ENCODE measurements around the gene ATXN1. TPM values are rescaled to one million over a fixed set of nuclear protein-coding genes. Genes with fewer than 3 reads are reported as not detected.
"Not testable (repeated sequence)": the region's sequence is repeated elsewhere in the genome, so short reads cannot be mapped to it uniquely, and the experiment has no call there.

Gene ATXN1
- total RNA-seq, 1 experiment from 2014 or later = 7.6 TPM

DNA sequence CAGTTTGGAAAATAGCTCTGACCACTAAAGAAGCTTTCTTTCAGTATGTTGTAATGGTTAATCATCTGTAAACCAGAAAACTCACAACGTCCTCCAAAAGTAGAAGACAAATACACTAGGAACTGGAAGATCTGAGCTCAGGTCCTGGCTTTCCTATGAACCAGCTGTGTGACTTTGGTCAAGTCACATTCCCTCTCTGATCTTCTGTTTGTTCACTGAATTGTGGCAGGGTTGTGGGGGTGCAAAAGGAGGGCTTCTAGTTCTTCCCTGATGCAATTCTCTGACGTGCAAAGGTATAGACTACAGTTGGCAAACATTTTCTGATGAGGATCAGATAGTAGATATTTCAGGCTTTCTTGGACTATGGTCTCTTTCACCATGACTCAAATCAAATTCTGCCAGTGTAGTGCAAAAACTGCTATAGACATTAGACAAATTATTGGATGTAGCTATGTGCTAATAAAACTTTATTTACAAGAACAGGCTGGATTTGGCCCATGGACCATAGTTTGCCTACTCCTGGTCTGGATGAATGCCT, 44.9 kb downstream of the ATXN1 start:
- no peak for DNase-seq
- H3K27me3 ChIP-seq (ENCODE audit: control insufficient read depth, insufficient read depth, low read length) = no peaks in the 10 kb centered on the region
- no peak overlapping the region for H3K4me3 ChIP-seq (ENCODE audit: insufficient read depth, low read depth, low read length)
- no peaks in the 10 kb centered on the region for H3K36me3 ChIP-seq (replicated peaks; ENCODE audit: control insufficient read depth, insufficient read depth, low read length)

DNA sequence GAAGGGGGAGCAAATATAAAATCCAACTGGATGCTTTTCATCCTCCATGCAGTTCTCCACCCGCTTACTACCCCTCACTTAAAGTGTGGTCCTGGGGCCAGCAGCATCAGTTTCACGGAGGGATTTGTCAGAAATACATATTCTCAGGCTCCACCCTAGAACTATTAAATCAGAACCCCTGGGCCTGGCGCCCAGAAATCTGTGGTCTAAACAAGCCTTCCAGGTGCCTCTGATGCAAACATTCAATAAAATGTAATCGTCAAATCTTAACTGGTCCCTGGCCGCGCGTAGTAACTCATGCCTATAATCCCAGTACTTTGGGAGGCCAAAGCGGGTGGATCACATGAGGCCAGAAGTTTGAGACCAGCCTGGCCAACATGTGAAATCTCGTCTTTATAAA, 47.7 kb downstream of the ATXN1 start:
- no peak overlapping the region for H3K4me3 ChIP-seq (ENCODE audit: insufficient read depth, low read depth, low read length)
- no peaks in the 10 kb centered on the region for H3K36me3 ChIP-seq (replicated peaks; ENCODE audit: control insufficient read depth, insufficient read depth, low read length)
- no peaks in the 10 kb centered on the region for H3K27me3 ChIP-seq (ENCODE audit: control insufficient read depth, insufficient read depth, low read length)
- DNase-seq = no peak

DNA sequence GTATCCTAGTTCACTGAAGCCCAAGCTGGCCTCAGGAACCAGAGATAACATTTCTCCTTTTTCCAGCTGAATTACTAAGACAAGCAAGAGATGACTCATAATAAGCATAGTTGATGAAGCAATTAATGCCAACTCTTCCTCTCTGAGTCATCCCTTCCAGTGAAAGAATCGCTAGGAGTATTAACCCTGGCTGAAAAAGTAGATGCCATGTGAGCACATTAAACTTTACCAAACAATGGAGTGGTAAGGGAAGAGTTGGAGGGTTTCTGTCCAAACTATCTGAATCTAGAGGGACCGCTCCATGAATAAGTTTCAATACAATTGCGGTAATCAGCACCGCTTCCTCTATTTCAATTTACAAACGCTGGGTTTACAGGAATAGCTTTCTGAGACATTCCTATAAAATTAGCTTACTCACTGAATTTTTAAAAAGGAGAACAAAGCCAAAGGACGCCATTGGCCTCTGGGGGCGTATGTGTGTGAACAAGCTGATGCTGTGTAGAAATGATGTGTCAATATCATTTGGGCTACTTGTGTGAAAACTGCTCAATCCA, 48.3 kb downstream of the ATXN1 start:
- Histone ChIP-seq H3K36me3 (replicated peaks; ENCODE audit: control insufficient read depth, insufficient read depth, low read length) (no peaks in the 10 kb centered on the region), H3K4me3 (ENCODE audit: insufficient read depth, low read depth, low read length) (no peak overlapping the region), H3K27me3 (ENCODE audit: control insufficient read depth, insufficient read depth, low read length) (no peaks in the 10 kb centered on the region)
- DNase-seq = no peak

DNA sequence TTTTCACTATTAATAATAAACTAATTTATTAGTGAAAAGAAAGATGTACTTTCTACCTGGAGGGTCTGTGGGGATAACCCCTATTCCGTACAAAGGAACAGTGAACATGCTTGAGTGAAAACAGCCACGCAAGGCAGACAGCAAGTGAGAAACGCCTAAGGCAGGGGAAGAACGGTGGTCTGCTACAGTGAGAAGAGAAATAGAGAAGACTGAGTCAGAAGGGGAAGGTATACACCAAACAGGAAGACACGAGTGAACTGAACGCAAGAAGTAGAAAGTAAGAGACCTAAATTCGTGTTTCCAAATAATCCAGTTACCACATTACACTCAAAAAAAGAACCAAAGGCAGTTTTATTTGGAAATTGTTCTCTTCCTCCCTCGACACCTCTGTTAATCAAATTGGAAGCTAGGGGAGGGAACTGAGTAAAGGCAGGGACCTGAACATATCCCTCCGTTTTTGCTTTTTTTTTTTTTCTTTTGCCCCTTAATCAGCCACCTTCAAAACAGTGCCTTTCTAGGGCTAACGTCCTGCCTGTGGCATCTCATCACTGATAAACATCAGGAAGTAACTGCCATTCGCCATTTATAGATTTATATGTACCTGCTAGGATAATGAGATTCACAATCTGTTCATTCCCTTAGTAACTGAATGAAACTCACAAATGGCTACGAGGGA, 48.9 kb downstream of the ATXN1 start:
- H3K36me3 ChIP-seq (replicated peaks; ENCODE audit: control insufficient read depth, insufficient read depth, low read length) = no peaks in the 10 kb centered on the region
- no peak for DNase-seq
- no peak overlapping the region for H3K4me3 ChIP-seq (ENCODE audit: insufficient read depth, low read depth, low read length)

DNA sequence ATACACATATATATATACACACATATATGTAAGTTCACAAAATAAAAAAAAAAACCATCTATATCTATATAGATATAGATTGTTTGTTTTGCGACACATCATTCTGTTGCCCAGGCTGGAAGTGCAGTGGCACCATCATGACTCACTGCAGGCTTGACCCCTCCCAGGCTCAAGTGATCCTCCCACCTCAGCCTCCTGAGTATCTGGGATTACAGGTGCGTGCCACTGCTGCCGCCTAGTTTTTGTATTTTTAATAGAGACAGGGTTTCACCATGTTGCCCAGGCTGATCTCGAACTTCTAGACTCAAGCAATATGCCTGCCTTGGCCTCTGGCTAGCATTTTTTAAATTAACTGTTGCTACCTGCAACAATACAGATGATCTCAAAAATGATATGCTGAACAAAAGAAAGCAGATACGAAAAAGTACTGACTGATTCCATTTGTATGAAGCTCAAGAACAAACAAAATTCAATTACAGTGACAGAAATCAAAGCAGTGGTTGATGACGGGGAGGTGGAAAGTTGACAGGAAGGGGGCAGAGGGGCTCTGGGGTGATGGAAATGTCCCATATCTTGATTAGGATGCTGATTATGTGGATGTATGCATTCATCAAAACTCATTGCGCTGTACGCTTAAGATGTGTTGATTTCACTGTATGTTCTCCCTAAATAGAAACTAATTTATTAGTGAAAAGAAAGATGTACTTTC, 49.6 kb downstream of the ATXN1 start:
- Histone ChIP-seq H3K4me3 (ENCODE audit: insufficient read depth, low read depth, low read length) (no peak overlapping the region), H3K36me3 (replicated peaks; ENCODE audit: control insufficient read depth, insufficient read depth, low read length) (no peaks in the 10 kb centered on the region), H3K27me3 (ENCODE audit: control insufficient read depth, insufficient read depth, low read length) (no peaks in the 10 kb centered on the region)
- DNase-seq = no peak

More for the DNA sequence above, 48.9 kb downstream of the ATXN1 start:
- no peaks in the 10 kb centered on the region for H3K27me3 ChIP-seq (ENCODE audit: control insufficient read depth, insufficient read depth, low read length)

DNA sequence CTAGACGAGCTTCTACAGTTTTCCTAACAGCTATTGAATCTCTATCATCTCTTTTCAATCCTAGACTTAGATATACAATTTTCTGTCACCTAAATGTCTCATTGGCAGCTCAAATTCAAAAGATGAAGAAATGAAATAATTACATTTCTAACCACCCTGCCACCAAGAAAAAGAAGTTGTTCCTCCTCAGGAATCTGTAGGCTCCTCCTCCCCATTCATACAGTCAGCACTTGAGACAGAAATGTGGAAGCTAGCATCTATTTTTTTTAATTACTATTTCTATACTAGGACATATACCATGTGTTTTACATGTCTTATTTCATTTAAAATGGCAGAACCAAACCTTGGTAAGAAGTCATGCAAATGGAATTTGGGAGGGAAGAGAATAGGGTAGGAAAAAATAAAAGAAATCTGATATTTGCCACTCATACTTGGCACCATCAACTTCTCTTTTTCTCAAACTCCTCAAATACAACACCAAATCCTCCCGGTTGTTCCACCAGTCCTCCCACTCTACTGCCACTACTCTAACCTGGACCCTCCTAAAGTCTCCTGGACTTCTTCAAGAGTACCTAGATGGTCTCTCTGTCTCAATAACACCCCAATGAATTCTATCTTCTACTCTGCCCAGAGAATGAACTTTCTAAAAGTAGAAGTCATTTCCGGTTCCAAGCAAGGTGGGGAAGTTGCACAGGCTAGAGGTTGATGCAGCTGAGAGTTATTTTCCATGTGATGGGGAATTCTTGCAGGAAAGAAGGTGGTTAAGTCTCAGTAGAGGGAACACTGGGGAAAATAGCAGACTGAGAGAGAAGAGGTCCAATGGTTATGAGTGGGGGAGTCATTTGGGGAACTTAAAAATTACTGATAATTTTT, 54.1 kb downstream of the ATXN1 start:
- no peak for DNase-seq
- H3K36me3 ChIP-seq (replicated peaks; ENCODE audit: control insufficient read depth, insufficient read depth, low read length) = no peaks in the 10 kb centered on the region
- H3K27me3 ChIP-seq (ENCODE audit: control insufficient read depth, insufficient read depth, low read length) = no peaks in the 10 kb centered on the region
- H3K4me3 ChIP-seq (ENCODE audit: insufficient read depth, low read depth, low read length) = no peak overlapping the region

DNA sequence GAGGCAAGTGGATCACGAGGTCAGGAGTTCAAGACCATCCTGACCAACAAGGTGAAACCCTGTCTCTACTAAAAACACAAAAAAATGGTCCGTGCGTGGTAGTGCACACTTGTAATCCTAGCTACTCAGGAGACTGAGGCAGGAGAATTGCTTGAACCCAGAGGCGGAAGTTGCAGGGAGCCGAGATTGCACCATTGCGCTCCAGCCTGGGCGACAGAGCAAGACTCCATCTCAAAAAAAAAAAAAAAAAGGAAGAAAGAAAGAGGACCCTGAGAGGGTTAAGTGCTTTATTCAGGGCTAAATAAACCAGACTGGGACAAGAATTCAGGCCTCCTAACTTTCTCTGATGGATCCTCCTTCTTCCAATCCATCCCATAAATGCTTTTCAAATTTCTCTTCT, 54.8 kb downstream of the ATXN1 start:
- H3K27me3 ChIP-seq (ENCODE audit: control insufficient read depth, insufficient read depth, low read length); DNase-seq; H3K36me3 ChIP-seq (replicated peaks; ENCODE audit: control insufficient read depth, insufficient read depth, low read length); H3K4me3 ChIP-seq (ENCODE audit: insufficient read depth, low read depth, low read length): not testable (repeated sequence)

DNA sequence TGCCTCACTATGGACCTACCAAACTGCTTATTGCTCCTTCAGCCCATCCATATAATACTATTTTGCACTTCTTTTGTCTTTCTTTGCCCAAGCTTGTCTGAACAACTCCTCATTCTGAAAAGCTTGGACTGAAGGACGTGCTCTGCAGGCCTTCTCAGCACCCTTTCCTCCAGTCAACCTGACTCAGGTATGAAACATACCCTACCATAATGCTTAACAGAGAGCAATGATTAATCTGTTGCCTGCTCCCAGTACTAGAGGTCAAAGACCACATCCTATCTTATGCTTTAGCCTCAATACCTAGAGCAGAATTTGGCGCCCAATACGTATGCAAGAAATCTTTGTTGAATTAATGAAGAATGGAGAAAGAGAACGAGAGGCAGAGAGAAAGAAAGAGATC, 55.2 kb downstream of the ATXN1 start:
- Histone ChIP-seq H3K4me3 (ENCODE audit: insufficient read depth, low read depth, low read length) (no peak overlapping the region), H3K36me3 (replicated peaks; ENCODE audit: control insufficient read depth, insufficient read depth, low read length) (no peaks in the 10 kb centered on the region), H3K27me3 (ENCODE audit: control insufficient read depth, insufficient read depth, low read length) (no peaks in the 10 kb centered on the region)
- no peak for DNase-seq

DNA sequence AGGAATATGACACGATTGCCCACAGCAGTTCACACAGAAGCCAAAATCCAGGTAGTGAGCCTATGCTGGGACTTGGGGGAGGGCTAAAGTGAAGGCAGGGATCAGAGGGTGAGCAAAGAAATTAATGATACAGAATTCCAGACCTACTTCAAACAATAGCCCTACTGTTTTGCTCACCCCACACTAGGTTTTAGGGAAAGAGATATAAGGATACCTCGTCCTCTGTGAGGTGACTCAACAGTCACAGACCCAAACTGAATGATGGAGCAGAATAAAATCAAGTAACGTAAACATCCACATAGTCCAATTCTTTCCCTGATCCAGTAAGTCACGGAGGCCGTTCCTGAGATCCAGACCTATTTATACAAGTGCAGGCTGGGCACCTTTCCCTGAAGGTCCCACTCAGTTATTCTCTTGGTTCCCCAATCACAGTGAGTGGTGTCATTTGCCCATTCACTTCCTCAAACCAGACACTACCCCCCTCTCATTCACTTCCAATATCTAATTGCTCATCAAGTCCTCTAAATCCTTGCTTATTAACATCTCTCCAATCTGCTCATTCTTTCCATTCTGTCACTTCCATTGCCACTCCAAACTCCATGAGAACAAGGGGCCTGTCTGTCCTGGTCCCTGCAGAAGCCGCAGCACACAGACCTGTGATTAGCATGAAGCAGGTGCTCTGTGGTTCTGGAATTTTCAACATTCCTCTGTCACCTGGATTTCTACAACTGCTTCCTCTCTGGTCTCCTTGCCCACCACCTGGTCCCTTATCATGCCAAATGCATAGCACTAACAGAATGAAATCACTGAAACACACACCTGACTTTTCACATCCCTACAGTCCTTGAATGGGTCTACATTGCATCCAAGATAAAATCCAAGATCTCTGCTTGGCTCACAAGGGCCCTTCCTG, 55.9 kb downstream of the ATXN1 start:
- DNase-seq = no peak
- Histone ChIP-seq H3K27me3 (ENCODE audit: control insufficient read depth, insufficient read depth, low read length) (no peaks in the 10 kb centered on the region), H3K36me3 (replicated peaks; ENCODE audit: control insufficient read depth, insufficient read depth, low read length) (no peaks in the 10 kb centered on the region), H3K4me3 (ENCODE audit: insufficient read depth, low read depth, low read length) (no peak overlapping the region)

DNA sequence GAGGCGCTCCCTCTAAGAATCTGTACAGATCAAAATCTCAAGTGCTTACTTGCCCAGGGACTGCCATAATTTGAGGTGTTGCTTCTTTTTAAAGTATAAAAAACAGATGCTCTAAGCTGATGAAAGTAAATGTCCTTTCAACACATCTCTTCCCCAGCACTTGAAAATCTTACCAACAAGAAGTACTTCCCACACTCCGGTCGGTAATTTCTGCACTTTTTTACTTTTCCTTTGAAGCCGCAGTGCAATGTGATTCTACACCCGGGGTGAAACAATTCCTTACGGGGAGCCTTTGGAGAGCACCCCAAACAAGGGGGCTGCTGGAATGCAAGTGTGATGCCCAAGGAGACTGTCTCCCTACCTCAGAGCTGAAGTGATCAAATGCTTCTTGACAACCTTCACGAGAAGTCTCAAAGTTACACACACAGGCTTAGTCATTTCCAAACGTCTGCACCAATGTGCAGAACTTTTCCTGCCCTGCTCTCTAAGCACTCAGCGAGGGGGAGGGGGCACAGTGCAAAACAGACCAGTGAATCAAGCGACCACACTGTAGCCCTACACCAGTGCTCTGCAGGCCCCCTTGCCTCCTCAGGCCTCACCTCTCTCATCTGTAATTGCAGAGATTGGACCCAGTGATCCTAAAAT, 56.7 kb downstream of the ATXN1 start:
- Histone ChIP-seq H3K4me3 (ENCODE audit: insufficient read depth, low read depth, low read length) (no peak overlapping the region), H3K27me3 (ENCODE audit: control insufficient read depth, insufficient read depth, low read length) (no peaks in the 10 kb centered on the region), H3K36me3 (replicated peaks; ENCODE audit: control insufficient read depth, insufficient read depth, low read length) (no peaks in the 10 kb centered on the region)
- no peak for DNase-seq

DNA sequence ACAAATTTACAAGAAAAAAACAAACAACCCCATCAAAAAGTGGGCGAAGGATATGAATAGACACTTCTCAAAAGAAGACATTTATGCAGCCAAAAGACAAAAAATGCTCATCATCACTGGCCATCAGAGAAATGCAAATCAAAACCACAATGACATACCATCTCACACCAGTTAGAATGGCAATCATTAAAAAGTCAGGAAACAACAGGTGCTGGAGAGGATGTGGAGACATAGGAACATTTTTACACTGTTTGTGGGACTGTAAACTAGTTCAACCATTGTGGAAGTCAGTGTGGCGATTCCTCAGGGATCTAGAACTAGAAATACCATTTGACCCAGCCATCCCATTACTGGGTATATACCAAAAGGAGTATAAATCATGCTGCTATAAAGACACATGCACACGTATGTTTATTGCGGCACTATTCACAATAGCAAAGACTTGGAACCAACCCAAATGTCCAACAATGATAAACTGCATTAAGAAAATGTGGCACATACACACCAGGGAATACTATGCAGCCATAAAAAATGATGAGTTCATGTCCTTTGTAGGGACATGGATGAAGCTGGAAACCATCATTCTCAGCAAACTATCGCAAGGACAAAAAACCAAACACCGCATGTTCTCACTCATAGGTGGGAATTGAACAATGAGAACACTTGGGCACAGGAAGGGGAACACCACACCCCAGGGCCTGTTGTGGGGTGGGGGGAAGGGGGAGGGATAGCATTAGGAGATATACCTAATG, 58.5 kb downstream of the ATXN1 start:
- H3K4me3 ChIP-seq (ENCODE audit: insufficient read depth, low read depth, low read length); DNase-seq; H3K27me3 ChIP-seq (ENCODE audit: control insufficient read depth, insufficient read depth, low read length); H3K36me3 ChIP-seq (replicated peaks; ENCODE audit: control insufficient read depth, insufficient read depth, low read length): not testable (repeated sequence)

DNA sequence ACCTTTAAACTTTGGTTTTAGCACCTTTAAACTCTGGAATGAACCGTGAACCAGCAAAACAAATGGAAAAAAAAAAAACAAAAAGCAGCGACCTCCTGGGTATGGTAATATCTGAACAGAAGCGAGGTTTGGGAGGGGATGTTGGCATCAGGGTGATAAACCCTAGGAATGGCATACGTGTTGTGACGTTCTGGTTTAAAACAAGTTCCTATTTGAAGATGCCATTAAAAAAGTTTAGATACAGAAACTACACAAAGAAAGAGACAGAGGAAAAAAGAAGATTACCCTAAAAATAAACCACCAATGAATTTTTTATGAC, 60.4 kb downstream of the ATXN1 start:
- Histone ChIP-seq H3K36me3 (replicated peaks; ENCODE audit: control insufficient read depth, insufficient read depth, low read length) (no peaks in the 10 kb centered on the region), H3K27me3 (ENCODE audit: control insufficient read depth, insufficient read depth, low read length) (no peaks in the 10 kb centered on the region), H3K4me3 (ENCODE audit: insufficient read depth, low read depth, low read length) (no peak overlapping the region)
- DNase-seq = no peak
